Trophoblast cell (in vitro differentiated cells and primary cell): ENCODE results near the gene FYN.

Experiments
- DNase-seq, 2 donors: peaks; one replicate each; pipeline ENCODE4 v3.0.0-alpha.2; 2016
- H2AFZ ChIP-seq: 2 replicates; pipeline ENCODE4 v1.6.1; 2013; ENCODE audit warnings: low read length, moderate library complexity, mild to moderate bottlenecking; ENCODE audit not compliant: insufficient read depth, poor library complexity
- H2AK5ac ChIP-seq: 2 replicates; pipeline ENCODE4 v1.6.1; 2013; ENCODE audit warnings: mild to moderate bottlenecking, low read length
- H2BK120ac ChIP-seq: 2 replicates; pipeline ENCODE4 v1.6.1; 2013; ENCODE audit warnings: low read length, mild to moderate bottlenecking, moderate library complexity; ENCODE audit not compliant: insufficient read depth, poor library complexity
- H2BK12ac ChIP-seq: 2 replicates; pipeline ENCODE4 v1.6.1; 2013; ENCODE audit warnings: mild to moderate bottlenecking, low read length, moderate library complexity
- H2BK5ac ChIP-seq: 2 replicates; pipeline ENCODE4 v1.6.1; 2013; ENCODE audit warnings: low read length, low read depth, moderate library complexity, mild to moderate bottlenecking; ENCODE audit not compliant: poor library complexity
- H3K14ac ChIP-seq: 2 replicates; pipeline ENCODE4 v1.6.1; 2013; ENCODE audit warnings: mild to moderate bottlenecking, low read length
- H3K18ac ChIP-seq: 2 replicates; pipeline ENCODE4 v1.6.1; 2013; ENCODE audit warnings: mild to moderate bottlenecking, low read length
- H3K23ac ChIP-seq: 2 replicates; pipeline ENCODE4 v1.6.1; 2013; ENCODE audit warnings: low read length
- H3K27ac ChIP-seq: 2 replicates; pipeline ENCODE4 v1.5.1; 2013; ENCODE audit warnings: low read depth, mild to moderate bottlenecking, inconsistent platforms, low read length, moderate library complexity
- H3K27me3 ChIP-seq: 2 replicates; pipeline ENCODE4 v1.6.1; 2013; ENCODE audit warnings: inconsistent platforms, mild to moderate bottlenecking, low read length, moderate library complexity; ENCODE audit not compliant: insufficient read depth
- H3K36me3 ChIP-seq, 2 experiments: 1 replicate in 1 of 2; 2 replicates in 1 of 2; pipeline ENCODE4 v1.6.1; 2013; ENCODE audit warnings: low read length in 2 of 2, mild to moderate bottlenecking in 2 of 2, moderate library complexity in 1 of 2; ENCODE audit not compliant: insufficient read depth in 2 of 2, control insufficient read depth in 1 of 2
- H3K4ac ChIP-seq: 2 replicates; pipeline ENCODE4 v1.6.1; 2013; ENCODE audit warnings: low read depth, mild to moderate bottlenecking, low read length, moderate library complexity
- H3K4me1 ChIP-seq, 2 experiments: 1 replicate in 1 of 2; 2 replicates in 1 of 2; pipeline ENCODE4 v1.6.1; 2013; ENCODE audit warnings: low read length in 2 of 2, mild to moderate bottlenecking in 2 of 2, moderate library complexity in 1 of 2; ENCODE audit not compliant: insufficient read depth in 2 of 2, control insufficient read depth in 1 of 2
- H3K4me2 ChIP-seq: 2 replicates; pipeline ENCODE4 v1.6.1; 2013; ENCODE audit warnings: inconsistent platforms, mild to moderate bottlenecking, low read length, moderate library complexity
- H3K4me3 ChIP-seq: 2 replicates; pipeline ENCODE4 v1.5.1; 2013; ENCODE audit warnings: mild to moderate bottlenecking, low read depth, low read length, inconsistent platforms
- H3K79me1 ChIP-seq: one replicate; pipeline ENCODE4 v1.6.1; 2013; ENCODE audit warnings: low read length
- H3K79me2 ChIP-seq: 2 replicates; pipeline ENCODE4 v1.6.1; 2013; ENCODE audit warnings: low read length, mild to moderate bottlenecking; ENCODE audit not compliant: control insufficient read depth, insufficient read depth, poor library complexity
- H3K9ac ChIP-seq: 2 replicates; pipeline ENCODE4 v1.6.1; 2013; ENCODE audit warnings: mild to moderate bottlenecking, low read length
- H3K9me3 ChIP-seq: 2 replicates; pipeline ENCODE4 v1.6.1; 2013; ENCODE audit warnings: low read depth, mild to moderate bottlenecking, control low read depth, inconsistent platforms, low read length; ENCODE audit not compliant: insufficient read depth
- H4K12ac ChIP-seq: 2 replicates; pipeline ENCODE4 v1.6.1; 2013; ENCODE audit warnings: low read depth, mild to moderate bottlenecking, low read length, moderate library complexity
- H4K8ac ChIP-seq: 2 replicates; pipeline ENCODE4 v1.6.1; 2013; ENCODE audit warnings: low read depth, mild to moderate bottlenecking, low read length, moderate library complexity
- H4K91ac ChIP-seq: one replicate; pipeline ENCODE4 v1.6.1; 2013; ENCODE audit warnings: low read depth, mild to moderate bottlenecking, low read length, moderate library complexity
- WGBS: extraction: QIAGEN DNeasy Blood & Tissue Kit; methylation state at CpG from one replicate; pipeline ENCODE4 v1.1.7; 2013; ENCODE audit warnings: missing lambda C conversion rate; ENCODE audit not compliant: insufficient read length, insufficient coverage; ENCODE audit errors: extremely low coverage; 5-methylcytosine and 5-hydroxymethylcytosine counted together

The FYN gene

DNA sequence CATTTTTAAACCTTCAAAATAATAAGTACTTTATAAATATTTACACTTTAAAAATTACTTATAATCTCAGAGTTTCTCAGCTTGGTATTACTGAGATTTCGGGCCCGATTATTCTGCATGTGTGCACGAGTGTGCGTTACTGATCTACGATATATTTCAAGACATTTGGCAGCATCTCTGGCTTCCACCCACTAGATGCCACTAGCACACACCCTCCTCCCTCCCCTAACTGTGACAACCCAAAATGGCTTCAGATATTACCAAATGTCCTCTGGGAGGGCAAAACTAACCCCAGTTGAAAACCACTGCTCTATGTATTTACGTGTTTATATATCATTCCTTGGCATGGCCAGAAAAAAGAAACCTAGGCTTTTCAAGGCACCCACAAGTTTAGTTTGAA is 95.9 kb downstream of the FYN start:
- no CpG with 5 or more reads among the region's 6 CpGs for WGBS
- Histone ChIP-seq H4K91ac (no peak overlapping the region), H3K27ac (no peak overlapping the region), H3K23ac (no peak overlapping the region), H3K9ac (no peak overlapping the region), H2AK5ac (no peak overlapping the region), H3K4me3 (no peak overlapping the region), H3K79me2 (no peaks in the 10 kb centered on the region), H2BK12ac (no peak overlapping the region), H2BK120ac (no peak overlapping the region), H3K79me1 (no peaks in the 10 kb centered on the region), H3K27me3 (no peaks in the 10 kb centered on the region), H3K36me3 (peaks cover 2% of the 10 kb centered on the region in 2 experiments), H2AFZ (no peak overlapping the region), H3K4me1 (peaks cover 4% of the 10 kb centered on the region in 2 experiments), H4K12ac (no peak overlapping the region), H2BK5ac (no peak overlapping the region), H4K8ac (no peak overlapping the region), H3K4me2 (no peak overlapping the region), H3K18ac (no peak overlapping the region), H3K9me3 (no peaks in the 10 kb centered on the region), H3K14ac (no peak overlapping the region), H3K4ac (no peak overlapping the region)
- DNase-seq = no peak

DNA sequence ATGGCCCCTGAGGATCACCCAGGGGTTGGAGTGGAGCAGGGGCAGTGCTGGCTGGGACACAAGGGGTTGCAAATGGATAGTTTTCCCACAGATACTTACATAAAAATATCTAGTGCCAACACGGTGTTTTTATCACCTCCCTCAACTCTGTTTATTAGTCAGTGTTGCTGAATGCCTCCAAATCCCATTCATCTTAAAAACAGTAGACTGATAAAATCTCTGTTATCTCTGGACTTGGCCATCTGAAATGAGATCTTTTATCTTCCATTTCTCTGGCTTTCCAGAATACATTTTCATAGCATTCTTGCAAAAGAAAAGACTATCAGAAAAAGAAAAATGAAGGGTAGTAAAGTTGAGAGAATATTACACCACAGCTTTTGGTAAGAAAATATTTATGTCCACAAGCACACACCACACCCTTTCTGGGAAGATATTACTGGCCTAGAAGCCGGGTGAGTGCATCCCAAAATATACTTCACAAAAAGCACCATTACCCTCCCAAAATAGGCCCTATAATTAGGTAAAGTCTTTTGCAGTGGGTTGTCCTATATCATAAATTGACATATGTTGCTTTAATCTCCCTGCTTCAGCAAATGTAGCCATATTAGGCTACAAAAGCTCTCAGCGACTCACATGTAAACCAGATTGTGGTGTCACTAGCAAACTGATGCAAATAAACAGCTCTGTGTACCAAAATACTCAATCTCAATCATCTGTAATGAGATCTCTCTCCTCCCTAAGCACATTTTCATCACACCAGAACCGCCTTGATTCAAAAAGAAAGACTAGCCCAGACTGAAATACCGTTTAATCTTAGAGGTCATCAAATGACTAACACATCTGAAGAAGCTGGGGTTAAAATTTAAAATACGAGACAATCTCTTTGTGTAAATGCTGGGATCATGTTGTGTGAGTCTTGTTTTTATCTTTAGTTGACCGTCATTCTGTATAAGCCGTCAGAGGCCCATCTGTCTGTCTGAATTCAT is 96.7 kb downstream of the FYN start:
- Histone ChIP-seq H4K8ac (no peak overlapping the region), H3K23ac (no peak overlapping the region), H3K36me3 (peaks cover 2% of the 10 kb centered on the region in 2 experiments), H4K12ac (no peak overlapping the region), H3K4ac (no peak overlapping the region), H2BK12ac (no peak overlapping the region), H3K27me3 (no peaks in the 10 kb centered on the region), H4K91ac (no peak overlapping the region), H2AK5ac (no peak overlapping the region), H3K9me3 (no peaks in the 10 kb centered on the region), H3K79me1 (no peaks in the 10 kb centered on the region), H3K4me2 (no peak overlapping the region), H3K27ac (no peak overlapping the region), H3K14ac (no peak overlapping the region), H2AFZ (no peak overlapping the region), H3K4me3 (no peak overlapping the region), H3K4me1 (peaks cover 6% of the 10 kb centered on the region in 2 experiments), H2BK5ac (no peak overlapping the region), H3K9ac (no peak overlapping the region), H3K79me2 (no peaks in the 10 kb centered on the region), H2BK120ac (no peak overlapping the region), H3K18ac (no peak overlapping the region)
- no CpG with 5 or more reads among the region's 8 CpGs for WGBS
- DNase-seq = peak; percentile 40 to 81

GRCh38 chr6:111775145-111775922 is 97.9 kb downstream of the FYN start:
- no peak overlapping the region for H3K4me3 ChIP-seq
- H3K27ac ChIP-seq = no peak overlapping the region
- H3K23ac ChIP-seq = no peak overlapping the region
- no peak overlapping the region for H3K4ac ChIP-seq
- no peak overlapping the region for H3K4me2 ChIP-seq
- peak in 1 of 2 donors; percentile 48 for DNase-seq
- no peaks in the 10 kb centered on the region for H3K27me3 ChIP-seq
- H2AK5ac ChIP-seq = no peak overlapping the region
- H3K18ac ChIP-seq = no peak overlapping the region
- peaks cover 7 to 10% of the 10 kb centered on the region in 2 experiments for H3K4me1 ChIP-seq
- no peaks in the 10 kb centered on the region for H3K79me2 ChIP-seq
- no peak overlapping the region for H4K12ac ChIP-seq
- no peak overlapping the region for H3K9ac ChIP-seq
- H3K14ac ChIP-seq = no peak overlapping the region
- H3K79me1 ChIP-seq = no peaks in the 10 kb centered on the region
- H4K8ac ChIP-seq = no peak overlapping the region
- no peak overlapping the region for H2BK120ac ChIP-seq
- peaks cover 2% of the 10 kb centered on the region in 2 experiments for H3K36me3 ChIP-seq
- no peaks in the 10 kb centered on the region for H3K9me3 ChIP-seq
- no peak overlapping the region for H4K91ac ChIP-seq
- H2BK5ac ChIP-seq = no peak overlapping the region
- no CpG with 5 or more reads among the region's 8 CpGs for WGBS
- H2AFZ ChIP-seq = no peak overlapping the region
- H2BK12ac ChIP-seq = no peak overlapping the region

- Histone ChIP-seq H4K8ac (no peak overlapping the region), H3K4me3 (no peak overlapping the region), H3K79me2 (no peaks in the 10 kb centered on the region), H3K27ac (no peak overlapping the region), H3K4me1 (peaks cover 7 to 10% of the 10 kb centered on the region in 2 experiments), H3K18ac (no peak overlapping the region), H3K79me1 (no peaks in the 10 kb centered on the region), H2AFZ (no peak overlapping the region), H2AK5ac (no peak overlapping the region), H4K12ac (no peak overlapping the region), H3K4ac (no peak overlapping the region), H3K9ac (no peak overlapping the region), H2BK12ac (no peak overlapping the region), H2BK5ac (no peak overlapping the region), H3K9me3 (no peaks in the 10 kb centered on the region), H3K23ac (no peak overlapping the region), H3K27me3 (no peaks in the 10 kb centered on the region), H2BK120ac (no peak overlapping the region), H3K14ac (no peak overlapping the region), H4K91ac (no peak overlapping the region), H3K36me3 (peaks cover 0 to 2% of the 10 kb centered on the region in 2 experiments), H3K4me2 (no peak overlapping the region)
- no CpG with 5 or more reads among the region's 1 CpG for WGBS
- peak in 1 of 2 donors; percentile 30 for DNase-seq
Measured at GRCh38 chr6:111774346-111774703, 98.9 kb downstream of the FYN start.
